H9 (cell line): ENCODE data around the gene AMOTL1. TPM values are rescaled to one million over a fixed set of nuclear protein-coding genes. Genes with fewer than 3 reads are reported as not detected.

Source experiments
- DNase-seq: peaks from one replicate; pipeline ENCODE4 v3.0.0-alpha.2; 2017
- H2AFZ ChIP-seq: one replicate; pipeline ENCODE4 v1.6.1; 2013; ENCODE audit warnings: mild to moderate bottlenecking, low read length, control low read depth, moderate library complexity
- H2AK5ac ChIP-seq: 2 replicates; pipeline ENCODE4 v1.6.1; 2013; ENCODE audit warnings: low read length, control low read depth, mixed read lengths; ENCODE audit not compliant: insufficient read length
- H2BK120ac ChIP-seq: one replicate; pipeline ENCODE4 v1.6.1; 2013; ENCODE audit warnings: low read depth, mild to moderate bottlenecking, low read length, control low read depth, inconsistent platforms; ENCODE audit not compliant: poor library complexity, severe bottlenecking
- H2BK12ac ChIP-seq: 2 replicates; pipeline ENCODE4 v1.6.1; 2013; ENCODE audit warnings: low read length, control low read depth, mixed read lengths, low read depth; ENCODE audit not compliant: insufficient read length
- H2BK15ac ChIP-seq: 2 replicates; pipeline ENCODE4 v1.6.1; 2013; ENCODE audit warnings: low read depth, low read length, control low read depth
- H2BK20ac ChIP-seq: one replicate; pipeline ENCODE4 v1.6.1; 2013; ENCODE audit warnings: low read depth, mild to moderate bottlenecking, low read length, control low read depth, inconsistent platforms; ENCODE audit not compliant: poor library complexity, severe bottlenecking
- H2BK5ac ChIP-seq: 2 replicates; pipeline ENCODE4 v1.6.1; 2013; ENCODE audit warnings: low read length, control low read depth, mixed read lengths; ENCODE audit not compliant: insufficient read length
- H3K14ac ChIP-seq: 2 replicates; pipeline ENCODE4 v1.6.1; 2013; ENCODE audit warnings: low read length, control low read depth; ENCODE audit not compliant: insufficient read depth
- H3K18ac ChIP-seq: 2 replicates; pipeline ENCODE4 v1.6.1; 2013; ENCODE audit warnings: low read depth, mild to moderate bottlenecking, mixed read lengths, low read length, control low read depth; ENCODE audit not compliant: insufficient read length
- H3K23ac ChIP-seq: 2 replicates; pipeline ENCODE4 v1.6.1; 2013; ENCODE audit warnings: low read length, control low read depth, mixed read lengths, low read depth; ENCODE audit not compliant: insufficient read length
- H3K23me2 ChIP-seq: 2 replicates; pipeline ENCODE4 v1.6.1; 2013; ENCODE audit warnings: low read depth, mild to moderate bottlenecking, mixed read lengths, low read length, control low read depth; ENCODE audit not compliant: insufficient read length, poor library complexity, severe bottlenecking
- H3K27ac ChIP-seq: 2 replicates; pipeline ENCODE4 v1.5.1; 2013; ENCODE audit warnings: low read length, control low read depth, mixed read lengths, low read depth; ENCODE audit not compliant: insufficient read length
- H3K27me3 ChIP-seq: 2 replicates; pipeline ENCODE4 v1.6.1; 2013; ENCODE audit warnings: low read length, control low read depth, inconsistent platforms; ENCODE audit not compliant: insufficient read depth
- H3K4ac ChIP-seq: 2 replicates; pipeline ENCODE4 v1.6.1; 2013; ENCODE audit warnings: low read depth, mild to moderate bottlenecking, control low read depth, inconsistent platforms, low read length, moderate library complexity
- H3K4me1 ChIP-seq: 2 replicates; pipeline ENCODE4 v1.6.1; 2013; ENCODE audit warnings: low read length, control low read depth, inconsistent platforms; ENCODE audit not compliant: insufficient read depth
- H3K4me2 ChIP-seq: 2 replicates; pipeline ENCODE4 v1.6.1; 2013; ENCODE audit warnings: low read length, control low read depth, mixed read lengths; ENCODE audit not compliant: insufficient read length, insufficient read depth
- H3K56ac ChIP-seq: 2 replicates; pipeline ENCODE4 v1.6.1; 2013; ENCODE audit warnings: low read depth, mild to moderate bottlenecking, mixed read lengths, low read length, control low read depth; ENCODE audit not compliant: insufficient read length
- H3K79me1 ChIP-seq: 2 replicates; pipeline ENCODE4 v1.6.1; 2013; ENCODE audit warnings: low read depth, mild to moderate bottlenecking, moderate library complexity, low read length, control low read depth, inconsistent platforms; ENCODE audit not compliant: insufficient read depth, poor library complexity, severe bottlenecking
- H3K79me2 ChIP-seq: 2 replicates; pipeline ENCODE4 v1.6.1; 2013; ENCODE audit warnings: low read length, control low read depth, inconsistent platforms; ENCODE audit not compliant: insufficient read depth
- H3K9ac ChIP-seq: 2 replicates; pipeline ENCODE4 v1.6.1; 2013; ENCODE audit warnings: low read length, control low read depth, mixed read lengths; ENCODE audit not compliant: insufficient read length; ENCODE audit errors: extremely low read depth
- H3K9me3 ChIP-seq: one replicate; pipeline ENCODE4 v1.6.1; 2013; ENCODE audit warnings: low read depth, low read length, inconsistent platforms; ENCODE audit not compliant: control insufficient read depth
- H3T11ph ChIP-seq: one replicate; pipeline ENCODE4 v1.6.1; 2013; ENCODE audit warnings: mild to moderate bottlenecking, low read length, control low read depth, inconsistent platforms
- H4K20me1 ChIP-seq: one replicate; pipeline ENCODE4 v1.6.1; 2013; ENCODE audit not compliant: control insufficient read depth, insufficient read length, insufficient read depth
- H4K5ac ChIP-seq: 2 replicates; pipeline ENCODE4 v1.6.1; 2013; ENCODE audit warnings: low read depth, mild to moderate bottlenecking, mixed read lengths, low read length, control low read depth; ENCODE audit not compliant: insufficient read length
- H4K8ac ChIP-seq: replicated peaks from 2 replicates; pipeline ENCODE4 v1.6.1; 2013; ENCODE audit warnings: low read length, control low read depth, mixed read lengths, low read depth; ENCODE audit not compliant: insufficient read length
- H4K91ac ChIP-seq: 2 replicates; pipeline ENCODE4 v1.6.1; 2013; ENCODE audit warnings: low read depth, mild to moderate bottlenecking, moderate library complexity, mixed read lengths, low read length, control low read depth; ENCODE audit not compliant: insufficient read length
- H3K27ac Mint-ChIP-seq, 3 experiments: 2 replicates in 2 of 3; 3 replicates in 1 of 3; pipeline ENCODE4 v1.8.0; 2020 to 2021; ENCODE audit warnings: mixed read lengths in 3 of 3, mild to moderate bottlenecking in 1 of 3, moderate library complexity in 1 of 3
- H3K27me3 Mint-ChIP-seq: 2 replicates; pipeline ENCODE4 v1.8.0; 2021; ENCODE audit warnings: low read depth, mild to moderate bottlenecking, moderate library complexity, mixed read lengths
- H3K36me3 Mint-ChIP-seq, 3 experiments: 2 replicates in 2 of 3; 3 replicates in 1 of 3; pipeline ENCODE4 v1.8.0; 2020 to 2021; ENCODE audit warnings: low read depth in 3 of 3, mixed read lengths in 3 of 3; ENCODE audit not compliant: insufficient read depth in 1 of 3
- H3K4me1 Mint-ChIP-seq, 2 experiments: 2 replicates each; pipeline ENCODE4 v1.8.0; 2020; ENCODE audit warnings: mixed read lengths in 2 of 2
- H3K4me3 Mint-ChIP-seq, 2 experiments: 2 replicates in 1 of 2; 3 replicates in 1 of 2; pipeline ENCODE4 v1.8.0; 2020 to 2021; ENCODE audit warnings: mild to moderate bottlenecking in 2 of 2, mixed read lengths in 2 of 2, moderate library complexity in 1 of 2
- H3K9me3 Mint-ChIP-seq, 2 experiments: 2 replicates in 1 of 2; 3 replicates in 1 of 2; pipeline ENCODE4 v1.8.0; 2020; ENCODE audit warnings: mild to moderate bottlenecking in 2 of 2, mixed read lengths in 2 of 2, moderate library complexity in 1 of 2
- WGBS: extraction: QIAGEN DNeasy Blood & Tissue Kit; methylation state at CpG from one replicate; pipeline ENCODE4 v1.1.7; 2013; ENCODE audit warnings: missing lambda C conversion rate, low lambda C conversion rate, mixed read lengths; ENCODE audit not compliant: insufficient read length; ENCODE audit errors: extremely low coverage; 5-methylcytosine and 5-hydroxymethylcytosine counted together
- total RNA-seq: library from RNA; stranded (reverse); gene quantifications from 2 replicates; pipeline ENCODE4 v1.2.1, GENCODE V29; 2021
- TF ChIP-seq, protein P1 (sequence below): fragments of 200-600 bp; sonication (generic); conservative IDR thresholded peaks from 3 replicates; pipeline ENCODE4 v1.8.0; 2021; ENCODE audit warnings: antibody characterized with exemption, mild to moderate bottlenecking

AMOTL1 gene
- total RNA-seq, 1 experiment from 2014 or later, result 18.5 TPM

DNA sequence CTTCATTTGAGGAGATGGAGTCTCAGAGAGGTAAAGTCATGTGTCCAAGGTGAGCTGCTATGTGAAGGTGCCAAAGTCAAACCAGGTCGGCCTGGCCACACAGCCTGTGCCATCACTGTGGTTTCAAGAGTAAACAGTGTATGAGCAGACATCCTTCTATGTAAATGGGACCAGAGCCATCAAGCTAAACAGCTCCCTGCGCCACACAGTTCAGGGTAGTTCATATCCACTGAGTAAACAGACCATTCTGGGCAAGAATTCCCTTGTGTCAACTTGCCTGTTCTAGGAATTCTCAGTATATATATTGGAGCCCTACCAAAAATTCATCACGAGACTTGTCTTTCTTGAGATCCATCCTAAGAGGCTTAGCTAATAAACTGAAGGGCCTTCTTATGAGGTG, 77.5 kb downstream of the AMOTL1 start:
- H2BK120ac ChIP-seq, result no peak overlapping the region
- TF ChIP-seq, protein P1, sequence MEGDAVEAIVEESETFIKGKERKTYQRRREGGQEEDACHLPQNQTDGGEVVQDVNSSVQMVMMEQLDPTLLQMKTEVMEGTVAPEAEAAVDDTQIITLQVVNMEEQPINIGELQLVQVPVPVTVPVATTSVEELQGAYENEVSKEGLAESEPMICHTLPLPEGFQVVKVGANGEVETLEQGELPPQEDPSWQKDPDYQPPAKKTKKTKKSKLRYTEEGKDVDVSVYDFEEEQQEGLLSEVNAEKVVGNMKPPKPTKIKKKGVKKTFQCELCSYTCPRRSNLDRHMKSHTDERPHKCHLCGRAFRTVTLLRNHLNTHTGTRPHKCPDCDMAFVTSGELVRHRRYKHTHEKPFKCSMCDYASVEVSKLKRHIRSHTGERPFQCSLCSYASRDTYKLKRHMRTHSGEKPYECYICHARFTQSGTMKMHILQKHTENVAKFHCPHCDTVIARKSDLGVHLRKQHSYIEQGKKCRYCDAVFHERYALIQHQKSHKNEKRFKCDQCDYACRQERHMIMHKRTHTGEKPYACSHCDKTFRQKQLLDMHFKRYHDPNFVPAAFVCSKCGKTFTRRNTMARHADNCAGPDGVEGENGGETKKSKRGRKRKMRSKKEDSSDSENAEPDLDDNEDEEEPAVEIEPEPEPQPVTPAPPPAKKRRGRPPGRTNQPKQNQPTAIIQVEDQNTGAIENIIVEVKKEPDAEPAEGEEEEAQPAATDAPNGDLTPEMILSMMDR, result no peak
- no peak overlapping the region for H3K18ac ChIP-seq
- Mint-ChIP-seq H3K9me3 (no peaks in the 10 kb centered on the region), H3K4me1 (peaks cover 0 to 4% of the 10 kb centered on the region in 2 experiments; a peak in 1 of 4 replicates), H3K27me3 (no peaks in the 10 kb centered on the region), H3K27ac (no peak overlapping the region), H3K36me3 (peaks cover 4 to 15% (median 8%) of the 10 kb centered on the region in 3 experiments), H3K4me3 (no peak overlapping the region)
- no peak overlapping the region for H2BK15ac ChIP-seq
- H2AFZ ChIP-seq, result no peak overlapping the region
- H2BK12ac ChIP-seq, result no peak overlapping the region
- H4K8ac ChIP-seq, result no peak overlapping the region
- no peak overlapping the region for H3K27ac ChIP-seq
- no peak overlapping the region for H3K9ac ChIP-seq
- H3K4me1 ChIP-seq, result no peaks in the 10 kb centered on the region
- no CpG with 5 or more reads among the region's 3 CpGs for WGBS
- H3K79me1 ChIP-seq, result no peaks in the 10 kb centered on the region
- H3K56ac ChIP-seq, result no peak overlapping the region
- no peak overlapping the region for H4K5ac ChIP-seq
- DNase-seq, result no peak
- no peak overlapping the region for H2BK5ac ChIP-seq
- no peak overlapping the region for H2AK5ac ChIP-seq
- no peak overlapping the region for H3T11ph ChIP-seq
- H3K27me3 ChIP-seq, result no peaks in the 10 kb centered on the region
- no peak overlapping the region for H3K23ac ChIP-seq
- H4K91ac ChIP-seq, result no peak overlapping the region
- H2BK20ac ChIP-seq, result no peak overlapping the region
- no peaks in the 10 kb centered on the region for H4K20me1 ChIP-seq
- no peak overlapping the region for H3K14ac ChIP-seq
- H3K23me2 ChIP-seq, result no peaks in the 10 kb centered on the region
- H3K79me2 ChIP-seq, result no peaks in the 10 kb centered on the region
- H3K4me2 ChIP-seq, result no peak overlapping the region
- no peaks in the 10 kb centered on the region for H3K9me3 ChIP-seq
- no peak overlapping the region for H3K4ac ChIP-seq
